ENCODE results near the gene HYAL1. TPM values are rescaled to one million over a fixed set of nuclear protein-coding genes. Genes with fewer than 3 reads are reported as not detected.
A peak's percentile ranks its signal among the peaks of the same experiment; 100 is the strongest.

Gene HYAL1
- total RNA-seq, 1 experiment from 2014 or later = 0.23 TPM

DNA sequence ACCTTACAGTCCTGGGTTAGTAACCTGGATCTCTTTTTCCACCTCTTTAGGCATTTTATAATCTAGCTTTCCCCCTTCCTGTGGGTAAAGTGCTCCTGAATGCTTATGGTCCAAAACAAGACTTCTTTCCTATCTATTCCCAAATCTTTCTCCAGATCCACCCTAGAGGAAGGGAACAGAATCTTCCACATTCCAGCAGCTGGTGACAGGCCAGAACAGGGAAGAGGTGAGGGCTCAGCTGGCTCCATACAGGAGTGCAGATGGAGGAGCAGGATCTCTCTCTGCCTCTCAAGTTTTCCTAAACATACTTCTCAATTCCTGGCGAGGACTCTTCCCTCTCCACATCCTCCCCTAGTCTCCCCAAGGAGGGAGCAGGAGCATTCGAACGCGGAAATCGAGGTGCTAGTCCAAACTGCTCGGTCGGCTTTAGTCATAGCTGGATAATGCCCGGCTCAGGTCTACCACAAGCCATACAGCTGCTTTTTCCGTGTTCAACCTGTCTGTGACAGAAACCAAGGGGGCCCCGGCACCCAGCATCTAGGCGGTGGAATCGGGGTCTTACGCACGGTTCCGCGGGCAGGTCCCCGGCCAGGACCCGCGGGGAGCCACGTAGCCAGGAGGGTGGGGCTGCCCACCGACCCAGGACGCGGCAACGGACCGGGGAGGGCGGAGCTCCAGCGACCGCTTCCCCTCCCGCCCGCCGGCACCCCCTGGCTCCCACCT is 33.2 kb upstream of the HYAL1 start:
- DNase-seq (ENCODE audit: low read depth) = peak; percentile 44

GRCh38 chr3:50334339-50335075 is 31.1 kb upstream of the HYAL1 start:
- no peak for DNase-seq (ENCODE audit: low read depth)

- DNase-seq (ENCODE audit: low read depth) = no peak
These were observed 30.5 kb upstream of the HYAL1 start for GRCh38 chr3:50333744-50334328.

GRCh38 chr3:50331364-50331907 is 28.1 kb upstream of the HYAL1 start:
- DNase-seq (ENCODE audit: low read depth) = no peak

- no peak for DNase-seq (ENCODE audit: low read depth)
These were observed 27.0 kb upstream of the HYAL1 start for GRCh38 chr3:50330330-50330729.

- peak; percentile 95 for DNase-seq (ENCODE audit: low read depth)
These were observed 24.7 kb upstream of the HYAL1 start, which contains the start of gene TUSC2 for GRCh38 chr3:50327943-50328691. Gene TUSC2, minus strand, starts transcription at chr3:50328223. Its CDS starts 124 bp downstream, at chr3:50328099.

DNA sequence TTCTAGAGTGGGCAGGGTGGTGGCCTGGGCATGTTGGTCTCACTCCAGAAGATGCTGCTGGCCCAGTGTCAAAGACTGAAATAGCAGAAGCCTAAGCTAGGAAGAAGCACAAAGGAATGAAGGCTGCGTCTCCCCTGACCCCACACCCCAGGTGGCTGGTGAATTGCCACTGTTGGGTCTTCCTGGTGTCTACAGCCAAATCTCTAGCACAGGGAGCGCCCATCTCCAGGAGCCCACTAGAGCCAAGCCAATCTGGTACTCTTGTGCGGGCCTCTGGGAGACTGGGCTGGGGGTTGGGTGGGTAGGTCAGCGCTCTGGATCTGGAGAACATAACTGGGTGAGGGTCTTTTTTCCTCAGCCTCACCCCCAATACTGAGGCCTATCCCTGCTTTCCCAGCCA is 23.8 kb upstream of the HYAL1 start:
- no peak for DNase-seq (ENCODE audit: low read depth)

DNA sequence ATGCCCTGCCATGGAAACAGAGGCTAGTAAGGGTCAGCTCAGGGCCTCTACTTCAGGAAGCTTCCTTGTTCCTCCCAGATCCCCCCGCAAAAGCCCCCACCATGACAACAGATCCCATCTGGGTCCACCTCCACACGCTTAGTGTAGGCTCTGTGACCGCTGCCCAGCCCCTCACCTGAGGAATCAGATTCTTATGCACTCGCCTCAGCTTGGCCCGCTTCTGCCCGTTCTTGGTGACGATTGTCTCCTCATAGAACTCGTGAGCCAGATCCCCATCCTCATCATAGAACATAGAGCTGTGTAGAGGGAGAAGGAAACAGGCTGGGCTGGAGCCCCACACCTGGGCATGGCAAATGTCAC is 22.8 kb upstream of the HYAL1 start:
- DNase-seq (ENCODE audit: low read depth) = no peak

- DNase-seq (ENCODE audit: low read depth) = no peak
These were observed 22.3 kb upstream of the HYAL1 start for GRCh38 chr3:50325497-50326181.

- no peak for DNase-seq (ENCODE audit: low read depth)
These were observed 21.7 kb upstream of the HYAL1 start for GRCh38 chr3:50325113-50325480.

DNA sequence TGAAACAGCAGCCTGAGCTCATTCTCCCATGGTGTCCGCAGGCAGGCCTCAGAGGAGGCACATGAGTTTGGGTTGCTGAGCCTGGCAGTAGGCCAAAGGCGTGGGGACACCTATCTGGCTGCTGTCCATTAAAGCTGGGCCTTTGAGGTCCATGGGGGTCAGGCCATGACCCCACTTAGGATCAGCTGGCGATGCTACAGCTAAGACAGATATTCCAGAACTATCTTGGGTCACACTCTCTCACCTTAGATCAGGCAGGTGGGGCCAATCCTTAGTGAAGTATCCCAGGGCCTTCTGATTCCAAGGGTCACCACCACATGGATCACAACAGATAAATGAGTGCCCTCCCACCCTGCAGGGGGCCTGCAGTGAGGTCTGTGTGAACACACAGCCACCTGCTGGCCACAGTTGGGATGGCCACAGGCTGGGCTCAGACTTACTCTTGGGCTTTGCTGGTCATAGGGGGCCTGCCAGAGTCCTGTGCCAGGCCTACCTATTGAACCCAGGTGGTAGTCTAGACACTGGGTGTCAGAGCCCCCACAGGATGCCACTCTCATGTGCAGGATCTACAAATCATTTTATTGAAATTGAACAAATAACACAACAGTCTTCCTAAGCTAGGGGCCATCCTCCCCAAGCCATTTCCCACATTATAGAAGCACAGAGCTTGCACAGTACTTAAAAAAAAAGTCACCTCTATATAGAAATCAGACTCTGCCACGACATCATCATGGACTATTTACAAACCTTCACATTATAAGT is 21.2 kb upstream of the HYAL1 start:
- peak; percentile 57 for DNase-seq (ENCODE audit: low read depth)

- no peak for DNase-seq (ENCODE audit: low read depth)
These were observed 20.3 kb upstream of the HYAL1 start for GRCh38 chr3:50323614-50324199.

DNA sequence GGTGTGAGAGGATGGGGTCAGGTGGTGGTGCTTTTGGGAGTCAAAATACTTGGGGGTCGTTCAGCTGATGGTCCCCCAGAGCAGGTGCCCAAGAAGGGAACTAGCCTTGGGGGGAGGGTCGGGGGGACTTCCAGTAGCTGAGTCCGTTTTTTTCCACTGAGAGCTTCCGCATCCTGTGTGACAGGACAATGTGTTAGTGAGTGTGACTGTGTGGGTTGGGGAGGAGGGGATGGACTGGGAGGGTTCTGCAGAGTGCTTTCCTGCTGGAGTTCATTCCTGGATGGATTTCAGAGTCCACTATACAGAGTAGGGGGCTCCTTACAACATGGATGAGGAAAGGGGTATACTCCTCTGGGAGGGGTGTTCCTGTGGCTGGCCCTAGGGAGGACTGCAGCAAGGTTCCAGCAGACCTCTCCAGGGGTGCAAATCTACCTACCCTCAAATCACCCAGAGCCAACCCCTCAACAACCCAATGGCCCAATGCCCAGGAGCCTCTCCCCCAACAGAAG is 19.8 kb upstream of the HYAL1 start:
- no peak for DNase-seq (ENCODE audit: low read depth)

DNA sequence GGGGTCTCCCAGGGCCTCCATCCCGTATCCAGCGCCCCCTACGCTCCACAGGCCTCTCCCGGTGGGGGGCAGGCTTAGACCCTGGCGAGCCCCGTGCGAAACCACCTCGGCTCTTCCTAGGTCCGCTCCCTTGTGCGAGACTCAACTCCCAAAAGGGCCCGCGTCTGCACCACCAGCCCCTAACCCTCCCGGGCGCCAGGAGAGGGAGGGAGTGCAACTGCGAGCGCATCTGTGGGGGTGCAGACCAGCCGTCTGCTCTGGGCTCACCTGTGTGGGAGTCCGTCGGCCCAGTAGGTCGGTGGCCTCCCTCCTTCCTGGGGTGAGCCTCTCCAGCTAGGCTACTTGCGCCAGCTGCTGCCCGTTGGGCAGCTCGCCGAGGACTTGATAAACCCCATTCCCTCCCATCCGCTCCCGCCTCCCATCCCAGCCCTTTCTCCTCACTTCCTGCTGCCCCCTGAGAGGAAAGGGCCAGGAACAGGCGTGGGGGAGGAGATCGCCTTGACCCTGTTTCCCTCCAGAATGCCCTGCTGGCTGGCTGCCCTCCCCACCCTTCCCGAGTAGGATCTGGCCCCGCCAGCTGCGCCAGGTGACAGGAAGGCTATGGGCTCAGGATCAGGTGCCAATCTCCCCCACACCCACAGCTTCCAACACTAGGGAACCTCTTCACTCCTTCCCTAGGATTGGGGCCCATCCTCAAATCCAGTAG is 19.2 kb upstream of the HYAL1 start, which contains the start of gene HYAL2:
Gene HYAL2 (minus strand): TSS at position 360 of the 706 bp plus-strand sequence. CDS start 2,256 bp downstream, outside the sequence.
- DNase-seq (ENCODE audit: low read depth) = no peak

- no peak for DNase-seq (ENCODE audit: low read depth)
These were observed 18.7 kb upstream of the HYAL1 start for GRCh38 chr3:50322115-50322385.

GRCh38 chr3:50321336-50322114 is 18.2 kb upstream of the HYAL1 start:
- DNase-seq (ENCODE audit: low read depth) = peak; percentile 85

- DNase-seq (ENCODE audit: low read depth) = peak; percentile 63
These were observed 17.5 kb upstream of the HYAL1 start for GRCh38 chr3:50320853-50321335.

DNA sequence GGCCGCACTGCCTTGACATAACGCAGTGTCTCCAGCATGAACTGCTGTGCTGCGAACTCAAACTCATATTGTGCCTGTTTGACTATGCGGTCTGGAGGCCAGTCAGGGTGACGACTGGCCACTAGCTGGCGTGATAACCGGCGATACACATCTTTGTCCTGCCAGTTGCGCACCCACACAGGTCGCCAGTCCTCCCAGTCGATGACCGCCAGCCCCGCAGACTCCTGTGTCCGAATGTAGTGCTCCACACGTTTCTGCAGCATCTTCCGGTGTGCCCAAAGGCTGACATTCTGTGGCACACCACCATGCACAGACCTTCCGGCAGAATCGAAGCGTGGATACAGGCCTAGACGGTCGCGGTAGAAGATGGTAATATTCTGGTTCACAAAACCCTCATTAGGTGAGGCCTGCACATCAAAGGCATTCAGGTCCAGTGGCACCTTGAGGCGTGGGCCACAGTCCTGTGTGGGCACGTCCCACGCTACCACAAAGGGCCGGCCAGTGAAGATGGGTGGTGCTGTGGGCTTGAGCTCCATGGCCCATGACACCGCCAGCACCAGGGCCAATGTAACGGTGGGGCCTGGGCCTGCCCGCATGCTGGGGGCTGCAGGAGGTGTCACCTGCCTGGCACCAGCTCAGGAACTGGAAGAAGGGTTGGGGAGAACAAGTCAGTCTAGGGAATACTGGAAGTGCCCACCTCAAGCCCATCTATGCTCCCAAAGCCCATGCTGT is 16.7 kb upstream of the HYAL1 start:
- no peak for DNase-seq (ENCODE audit: low read depth)
